ENCODE measurements around the gene LYPD4.
"Not testable (repeated sequence)": the region's sequence is repeated elsewhere in the genome, so short reads cannot be mapped to it uniquely, and the experiment has no call there.

The LYPD4 gene

GRCh38 chr19:41796362-41796761 lies 48.1 kb downstream of the LYPD4 start, which contains the start of gene CEACAM3:
TSS of gene CEACAM3 (plus strand) at chr19:41796587. CDS start at chr19:41796678, 91 bp downstream.
- no peaks in the 10 kb centered on the region for H3K36me3 ChIP-seq (ENCODE audit: control insufficient read depth, insufficient read depth, low read length)
- H3K27ac ChIP-seq (ENCODE audit: low read depth, low read length) = no peak within 1 kb of the TSS
- no peaks in the 10 kb centered on the region for H3K9me3 ChIP-seq (ENCODE audit: control insufficient read depth, insufficient read depth, low read depth, low read length)
- H3K4me3 ChIP-seq (ENCODE audit: low read depth, low read length) = no peak within 1 kb of the TSS
- no peaks in the 10 kb centered on the region for H3K4me1 ChIP-seq (ENCODE audit: control insufficient read depth, insufficient read depth, low read length)
- peaks cover 30% of the 10 kb centered on the region for H3K27me3 ChIP-seq (ENCODE audit: control insufficient read depth, insufficient read depth, low read length)
- no peak within 1 kb of the TSS for H3K9ac ChIP-seq (ENCODE audit: low read length)

GRCh38 chr19:41795031-41795461 lies 49.4 kb downstream of the LYPD4 start:
- no peaks in the 10 kb centered on the region for H3K36me3 ChIP-seq (ENCODE audit: control insufficient read depth, insufficient read depth, low read length)
- H3K4me3 ChIP-seq (ENCODE audit: low read depth, low read length) = no peak overlapping the region
- no peak overlapping the region for H3K9ac ChIP-seq (ENCODE audit: low read length)
- H3K9me3 ChIP-seq (ENCODE audit: control insufficient read depth, insufficient read depth, low read depth, low read length) = no peaks in the 10 kb centered on the region
- H3K27ac ChIP-seq (ENCODE audit: low read depth, low read length) = no peak overlapping the region
- no peaks in the 10 kb centered on the region for H3K4me1 ChIP-seq (ENCODE audit: control insufficient read depth, insufficient read depth, low read length)
- peaks cover 35% of the 10 kb centered on the region for H3K27me3 ChIP-seq (ENCODE audit: control insufficient read depth, insufficient read depth, low read length)

GRCh38 chr19:41793414-41793727 lies 51.1 kb downstream of the LYPD4 start:
- Histone ChIP-seq H3K36me3 (ENCODE audit: control insufficient read depth, insufficient read depth, low read length) (no peaks in the 10 kb centered on the region), H3K27ac (ENCODE audit: low read depth, low read length) (no peak overlapping the region), H3K9ac (ENCODE audit: low read length) (no peak overlapping the region), H3K4me1 (ENCODE audit: control insufficient read depth, insufficient read depth, low read length) (no peaks in the 10 kb centered on the region), H3K9me3 (ENCODE audit: control insufficient read depth, insufficient read depth, low read depth, low read length) (no peaks in the 10 kb centered on the region), H3K27me3 (ENCODE audit: control insufficient read depth, insufficient read depth, low read length) (peaks cover 35% of the 10 kb centered on the region), H3K4me3 (ENCODE audit: low read depth, low read length) (no peak overlapping the region)

- H3K27ac ChIP-seq (ENCODE audit: low read depth, low read length) = no peak overlapping the region
- peaks cover 37% of the 10 kb centered on the region for H3K27me3 ChIP-seq (ENCODE audit: control insufficient read depth, insufficient read depth, low read length)
- H3K9ac ChIP-seq (ENCODE audit: low read length) = no peak overlapping the region
- no peaks in the 10 kb centered on the region for H3K4me1 ChIP-seq (ENCODE audit: control insufficient read depth, insufficient read depth, low read length)
- no peaks in the 10 kb centered on the region for H3K36me3 ChIP-seq (ENCODE audit: control insufficient read depth, insufficient read depth, low read length)
- H3K9me3 ChIP-seq (ENCODE audit: control insufficient read depth, insufficient read depth, low read depth, low read length) = no peaks in the 10 kb centered on the region
- H3K4me3 ChIP-seq (ENCODE audit: low read depth, low read length) = no peak overlapping the region
These were observed 51.7 kb downstream of the LYPD4 start for GRCh38 chr19:41792513-41793413.

- not testable (repeated sequence) for H3K4me1 ChIP-seq (ENCODE audit: control insufficient read depth, insufficient read depth, low read length); H3K36me3 ChIP-seq (ENCODE audit: control insufficient read depth, insufficient read depth, low read length)
- H3K27me3 ChIP-seq (ENCODE audit: control insufficient read depth, insufficient read depth, low read length) = peaks cover 58% of the 10 kb centered on the region
These were observed 55.4 kb downstream of the LYPD4 start for GRCh38 chr19:41789053-41789452.

GRCh38 chr19:41788518-41788917 lies 56.0 kb downstream of the LYPD4 start:
- H3K4me1 ChIP-seq (ENCODE audit: control insufficient read depth, insufficient read depth, low read length); H3K4me3 ChIP-seq (ENCODE audit: low read depth, low read length): not testable (repeated sequence)
- H3K27me3 ChIP-seq (ENCODE audit: control insufficient read depth, insufficient read depth, low read length) = peaks cover 58% of the 10 kb centered on the region

More at GRCh38 chr19:41789053-41789452, 55.4 kb downstream of the LYPD4 start:
- not testable (repeated sequence) for H3K27ac ChIP-seq (ENCODE audit: low read depth, low read length); H3K9ac ChIP-seq (ENCODE audit: low read length); H3K4me3 ChIP-seq (ENCODE audit: low read depth, low read length); H3K9me3 ChIP-seq (ENCODE audit: control insufficient read depth, insufficient read depth, low read depth, low read length)

More at GRCh38 chr19:41788518-41788917, 56.0 kb downstream of the LYPD4 start:
- not testable (repeated sequence) for H3K9me3 ChIP-seq (ENCODE audit: control insufficient read depth, insufficient read depth, low read depth, low read length); H3K27ac ChIP-seq (ENCODE audit: low read depth, low read length); H3K36me3 ChIP-seq (ENCODE audit: control insufficient read depth, insufficient read depth, low read length); H3K9ac ChIP-seq (ENCODE audit: low read length)

All from HUES6 (cell line).